Large intestine (tissue), 3 donors: ENCODE measurements around the gene GRID1. TPM values are rescaled to one million over a fixed set of nuclear protein-coding genes. Genes with fewer than 3 reads are reported as not detected.

Source experiments
- DNase-seq, 2 donors: peaks; one replicate each; pipeline versions ENCODE4 v3.0.0 to v3.0.0-alpha.2; 2013
- H3K27ac ChIP-seq: one replicate; pipeline ENCODE4 v1.5.1; 2013; ENCODE audit warnings: low read length
- H3K27me3 ChIP-seq: 2 replicates; pipeline ENCODE4 v1.6.1; 2013; ENCODE audit warnings: low read length; ENCODE audit not compliant: control insufficient read depth, insufficient read depth
- H3K36me3 ChIP-seq: 2 replicates; pipeline ENCODE4 v1.6.1; 2013; ENCODE audit warnings: low read length; ENCODE audit not compliant: control insufficient read depth, insufficient read depth
- H3K4me1 ChIP-seq: one replicate; pipeline ENCODE4 v1.6.1; 2013; ENCODE audit warnings: low read length; ENCODE audit not compliant: control insufficient read depth, insufficient read depth
- H3K4me3 ChIP-seq: one replicate; pipeline ENCODE4 v1.5.1; 2013; ENCODE audit warnings: low read length
- H3K9me3 ChIP-seq: one replicate; pipeline ENCODE4 v1.6.1; 2013; ENCODE audit warnings: mild to moderate bottlenecking, low read depth, low read length, moderate library complexity; ENCODE audit not compliant: control insufficient read depth
- WGBS: methylation state at CpG from one replicate; pipeline ENCODE4 v1.1.5; 2013; ENCODE audit warnings: low lambda C conversion rate; ENCODE audit not compliant: insufficient coverage; 5-methylcytosine and 5-hydroxymethylcytosine counted together
- polyA plus RNA-seq: library from polyadenylated mRNA; unstranded; fragments of 120-200 nt; gene quantifications from one replicate; pipeline ENCODE4 v1.2.1, GENCODE V29; 2013

Gene GRID1
- polyA plus RNA-seq, 1 donor, result 1.7 TPM

GRCh38 chr10:86266446-86267242, 100.0 kb downstream of the GRID1 start:
- Histone ChIP-seq H3K27ac (no peak overlapping the region), H3K27me3 (peaks cover 26% of the 10 kb centered on the region), H3K36me3 (no peaks in the 10 kb centered on the region), H3K4me3 (no peak overlapping the region), H3K4me1 (no peaks in the 10 kb centered on the region), H3K9me3 (no peaks in the 10 kb centered on the region)
- no CpG with 5 or more reads among the region's 7 CpGs for WGBS
- DNase-seq, result no peak

GRCh38 chr10:86265895-86266259, 100.7 kb downstream of the GRID1 start:
- no peak overlapping the region for H3K27ac ChIP-seq
- WGBS, result no CpG with 5 or more reads among the region's 3 CpGs
- no peaks in the 10 kb centered on the region for H3K36me3 ChIP-seq
- H3K4me3 ChIP-seq, result no peak overlapping the region
- no peaks in the 10 kb centered on the region for H3K9me3 ChIP-seq
- no peaks in the 10 kb centered on the region for H3K4me1 ChIP-seq
- H3K27me3 ChIP-seq, result peaks cover 33% of the 10 kb centered on the region
- DNase-seq, result no peak

- H3K4me3 ChIP-seq, result no peak overlapping the region
- H3K9me3 ChIP-seq, result no peaks in the 10 kb centered on the region
- no peak overlapping the region for H3K27ac ChIP-seq
- H3K36me3 ChIP-seq, result no peaks in the 10 kb centered on the region
- H3K27me3 ChIP-seq, result peaks cover 35% of the 10 kb centered on the region
- DNase-seq, result no peak
- no peaks in the 10 kb centered on the region for H3K4me1 ChIP-seq
- 70% methylated on average over 2 of the region's 8 CpGs for WGBS
Observed at GRCh38 chr10:86265236-86265894, 101.2 kb downstream of the GRID1 start.

- Histone ChIP-seq H3K4me1 (no peaks in the 10 kb centered on the region), H3K9me3 (no peaks in the 10 kb centered on the region), H3K27ac (no peak overlapping the region), H3K36me3 (no peaks in the 10 kb centered on the region), H3K4me3 (no peak overlapping the region), H3K27me3 (peaks cover 35% of the 10 kb centered on the region)
- no peak for DNase-seq
- WGBS, result 86% methylated on average over 1 of the region's 14 CpGs
Observed at GRCh38 chr10:86264481-86265231, 101.9 kb downstream of the GRID1 start.

GRCh38 chr10:86263907-86264306, 102.7 kb downstream of the GRID1 start:
- WGBS, result no CpG with 5 or more reads among the region's 5 CpGs
- no peak for DNase-seq
- H3K4me1 ChIP-seq, result no peaks in the 10 kb centered on the region
- H3K27me3 ChIP-seq, result peaks cover 35% of the 10 kb centered on the region
- H3K36me3 ChIP-seq, result no peaks in the 10 kb centered on the region
- H3K27ac ChIP-seq, result no peak overlapping the region
- no peak overlapping the region for H3K4me3 ChIP-seq
- H3K9me3 ChIP-seq, result no peaks in the 10 kb centered on the region

- WGBS, result no CpG with 5 or more reads among the region's 27 CpGs
- DNase-seq, result no peak
- H3K36me3 ChIP-seq, result no peaks in the 10 kb centered on the region
- no peak overlapping the region for H3K4me3 ChIP-seq
- H3K9me3 ChIP-seq, result no peaks in the 10 kb centered on the region
- H3K27ac ChIP-seq, result no peak overlapping the region
- H3K4me1 ChIP-seq, result no peaks in the 10 kb centered on the region
- peaks cover 35% of the 10 kb centered on the region for H3K27me3 ChIP-seq
Observed at GRCh38 chr10:86263209-86263608, 103.4 kb downstream of the GRID1 start.

GRCh38 chr10:86262688-86263181, 103.9 kb downstream of the GRID1 start:
- H3K27me3 ChIP-seq, result peaks cover 35% of the 10 kb centered on the region
- no peak for DNase-seq
- WGBS, result no CpG with 5 or more reads among the region's 29 CpGs
- no peak overlapping the region for H3K4me3 ChIP-seq
- no peaks in the 10 kb centered on the region for H3K4me1 ChIP-seq
- no peak overlapping the region for H3K27ac ChIP-seq
- no peaks in the 10 kb centered on the region for H3K36me3 ChIP-seq
- no peaks in the 10 kb centered on the region for H3K9me3 ChIP-seq

GRCh38 chr10:86261941-86262687, 104.5 kb downstream of the GRID1 start:
- no peak overlapping the region for H3K4me3 ChIP-seq
- H3K36me3 ChIP-seq, result no peaks in the 10 kb centered on the region
- DNase-seq, result peak in 1 of 2 donors; percentile 14
- no peak overlapping the region for H3K27ac ChIP-seq
- no peaks in the 10 kb centered on the region for H3K9me3 ChIP-seq
- H3K4me1 ChIP-seq, result no peaks in the 10 kb centered on the region
- H3K27me3 ChIP-seq, result peaks cover 37% of the 10 kb centered on the region
- no CpG with 5 or more reads among the region's 14 CpGs for WGBS

GRCh38 chr10:86261470-86261869, 105.1 kb downstream of the GRID1 start:
- no CpG with 5 or more reads among the region's 5 CpGs for WGBS
- Histone ChIP-seq H3K36me3 (no peaks in the 10 kb centered on the region), H3K27me3 (peaks cover 37% of the 10 kb centered on the region), H3K9me3 (no peaks in the 10 kb centered on the region), H3K4me1 (no peaks in the 10 kb centered on the region), H3K4me3 (no peak overlapping the region), H3K27ac (no peak overlapping the region)
- DNase-seq, result no peak

- no peak for DNase-seq
- Histone ChIP-seq H3K4me3 (no peak overlapping the region), H3K4me1 (no peaks in the 10 kb centered on the region), H3K27ac (no peak overlapping the region), H3K27me3 (peaks cover 37% of the 10 kb centered on the region), H3K36me3 (no peaks in the 10 kb centered on the region), H3K9me3 (no peaks in the 10 kb centered on the region)
- WGBS, result no CpG with 5 or more reads among the region's 6 CpGs
Observed at GRCh38 chr10:86260564-86260963, 106.0 kb downstream of the GRID1 start.
